HL-60 (cell line): ENCODE data around the gene SHC3.

Experiments used
- DNase-seq, 2 experiments: peaks; one replicate each; pipeline ENCODE4 v3.0.0-alpha.2; 2010 to 2020; ENCODE audit warnings: low read depth in 1 of 2, low spot score in 1 of 2
- H3K27ac ChIP-seq: fragments of 250-450 bp; sonication (Bioruptor Pico); replicated peaks from 2 replicates; pipeline ENCODE4 v1.5.1; 2020; ENCODE audit warnings: mild to moderate bottlenecking, moderate library complexity
- H3K27me3 ChIP-seq: fragments of 250-450 bp; sonication (Bioruptor Pico); 2 replicates; pipeline ENCODE4 v1.5.1; 2021; ENCODE audit warnings: mild to moderate bottlenecking, moderate library complexity; ENCODE audit not compliant: insufficient read depth, poor library complexity, severe bottlenecking
- H3K4me3 ChIP-seq: replicated peaks from 2 replicates; pipeline ENCODE4 v1.5.1; 2011; ENCODE audit warnings: mild to moderate bottlenecking, control low read depth, low read length; ENCODE audit not compliant: insufficient read depth
- CTCF ChIP-seq: IDR thresholded peaks from one replicate; pipeline ENCODE4 v1.5.1; 2011; ENCODE audit warnings: low read length, control low read depth, inconsistent platforms; ENCODE audit not compliant: insufficient read depth
- GABPA ChIP-seq: IDR thresholded peaks from 2 replicates; pipeline ENCODE4 v1.6.1; 2012; ENCODE audit warnings: low read depth
- POLR2AphosphoS5 ChIP-seq: IDR thresholded peaks from 2 replicates; pipeline ENCODE4 v1.6.1; 2012; ENCODE audit warnings: low read depth
- REST ChIP-seq: IDR thresholded peaks from 2 replicates; pipeline ENCODE4 v1.6.1; 2012; ENCODE audit warnings: low read depth; ENCODE audit not compliant: insufficient replicate concordance
- SPI1 ChIP-seq: IDR thresholded peaks from 2 replicates; pipeline ENCODE4 v1.6.1; 2012; ENCODE audit warnings: low read depth, mild to moderate bottlenecking, borderline replicate concordance

The SHC3 gene

DNA sequence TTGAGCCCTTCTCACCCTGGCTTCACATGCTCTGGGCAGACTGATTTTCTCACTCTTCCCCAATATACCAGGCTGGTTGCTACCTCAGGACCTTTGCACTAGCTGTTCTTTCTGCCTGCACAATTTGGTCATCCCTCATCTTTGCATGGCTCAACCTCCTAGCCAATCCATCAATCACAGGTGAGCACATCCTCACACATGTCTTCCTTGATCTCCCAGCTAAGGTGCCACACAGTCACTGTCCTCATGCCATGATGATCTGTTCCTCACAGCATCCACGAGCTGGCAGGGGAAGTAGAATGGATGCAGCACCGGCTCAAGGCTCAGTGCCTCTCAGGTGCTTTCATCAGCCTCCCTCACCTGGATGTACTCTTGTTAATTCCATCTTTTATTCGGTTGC lies 218.0 kb downstream of the SHC3 start:
- DNase-seq: no peak
- Histone ChIP-seq H3K4me3 (no peak overlapping the region), H3K27ac (no peak overlapping the region), H3K27me3 (no peaks in the 10 kb centered on the region)
- TF ChIP-seq GABPA: no peak
- TF ChIP-seq CTCF: no peak
- no peak for TF ChIP-seq POLR2AphosphoS5

DNA sequence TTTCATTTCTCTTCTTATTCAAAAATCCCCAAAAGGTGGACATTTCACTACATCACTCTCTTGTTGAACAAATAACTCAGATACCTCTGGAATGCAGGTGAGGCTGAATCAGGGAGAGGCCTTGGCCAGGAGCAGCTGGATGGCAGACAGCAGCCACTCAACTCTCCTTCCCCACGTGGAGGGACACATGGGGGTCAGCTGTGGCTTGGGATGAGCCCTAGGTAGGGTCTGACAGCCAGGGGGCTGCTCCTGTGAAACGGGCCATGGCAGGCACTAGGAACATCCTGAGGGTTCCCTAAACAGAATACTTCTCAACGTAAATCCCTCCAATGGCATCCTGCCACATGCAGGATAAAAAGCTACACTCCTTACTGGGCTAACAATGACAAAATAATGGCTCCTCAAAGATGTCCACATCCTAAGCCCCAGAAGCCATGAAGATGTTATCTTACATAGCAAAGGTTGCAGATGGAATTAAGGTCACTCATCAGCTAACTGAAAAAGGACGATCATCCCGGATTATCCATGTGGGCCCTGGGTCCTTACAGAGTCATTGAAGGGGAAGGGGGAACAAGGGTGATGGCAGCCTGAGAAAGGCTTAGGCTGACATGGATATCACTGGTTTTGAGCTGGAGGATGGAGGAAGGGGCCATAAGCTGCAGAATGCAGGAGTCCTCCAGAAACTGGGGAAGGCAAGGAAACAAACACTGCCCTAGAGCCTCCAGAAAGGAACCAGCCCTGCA lies 218.7 kb downstream of the SHC3 start:
- no peak for DNase-seq
- H3K27ac ChIP-seq: no peak overlapping the region
- no peaks in the 10 kb centered on the region for H3K27me3 ChIP-seq
- no peak for TF ChIP-seq SPI1
- no peak for TF ChIP-seq CTCF
- no peak for TF ChIP-seq GABPA
- TF ChIP-seq POLR2AphosphoS5: no peak
- TF ChIP-seq REST: no peak
- H3K4me3 ChIP-seq: no peak overlapping the region

- H3K4me3 ChIP-seq: no peak overlapping the region
- TF ChIP-seq POLR2AphosphoS5 (no peak), REST (no peak), CTCF (no peak), SPI1 (no peak), GABPA (no peak)
- no peak overlapping the region for H3K27ac ChIP-seq
- H3K27me3 ChIP-seq: no peaks in the 10 kb centered on the region
- DNase-seq: no peak
Measured at GRCh38 chr9:88957526-88957925, 221.1 kb downstream of the SHC3 start.
